IMR-90 (cell line): ENCODE data around the gene PRRC2B. TPM values are rescaled to one million over a fixed set of nuclear protein-coding genes. Genes with fewer than 3 reads are reported as not detected.

Source experiments
- ATAC-seq: fragments of 200-7000 bp; cut with Tn5 transposase; 2 replicates; pipeline ENCODE4 v1.9.1; 2020; ENCODE audit warnings: low read depth, mild to moderate bottlenecking, moderate library complexity
- BruUV-seq: library from RNA; stranded (reverse); fragments of 400-500 nt; replicated peaks from 2 replicates; lab custom pipeline; 2021; lab: Mats Ljungman, UMichigan
- CTCF ChIA-PET: fragments of 300-600 bp; formaldehyde crosslinking; extraction: SDS; loops from one replicate; lab custom pipeline; 2021; ENCODE audit warnings: antibody characterized with exemption; lab: Yijun Ruan, JAX
- POLR2A ChIA-PET: fragments of 300-600 bp; sonication (Branson Sonifier 250); formaldehyde crosslinking; loops from one replicate; lab custom pipeline; 2022; ENCODE audit warnings: antibody characterized with exemption; ENCODE audit not compliant: unreplicated experiment; lab: Charles Lee
- DNase-seq: peaks from one replicate; pipeline ENCODE4 v3.0.0; 2013
- H2AFZ ChIP-seq: replicated peaks from 2 replicates; pipeline ENCODE3; 2013; ENCODE audit warnings: low read length, mild to moderate bottlenecking; ENCODE audit not compliant: poor library complexity
- H2AK5ac ChIP-seq: 2 replicates; pipeline ENCODE4 v1.6.1; 2013; ENCODE audit warnings: low read depth, low read length, inconsistent platforms
- H2AK9ac ChIP-seq: replicated peaks from 2 replicates; pipeline ENCODE3; 2013; ENCODE audit warnings: mild to moderate bottlenecking, low read depth, low read length, moderate library complexity; ENCODE audit not compliant: poor library complexity
- H2BK120ac ChIP-seq: 2 replicates; pipeline ENCODE4 v1.6.1; 2013; ENCODE audit warnings: low read depth, low read length, inconsistent platforms
- H2BK15ac ChIP-seq: 3 replicates; pipeline ENCODE4 v1.6.1; 2013; ENCODE audit warnings: low read depth, low read length, inconsistent platforms
- H2BK20ac ChIP-seq: 2 replicates; pipeline ENCODE4 v1.6.1; 2013; ENCODE audit warnings: low read depth, mild to moderate bottlenecking, inconsistent platforms, low read length, moderate library complexity
- H2BK5ac ChIP-seq: 2 replicates; pipeline ENCODE4 v1.6.1; 2013; ENCODE audit warnings: mild to moderate bottlenecking, low read depth, low read length, inconsistent platforms; ENCODE audit not compliant: poor library complexity, severe bottlenecking
- H3K14ac ChIP-seq: replicated peaks from 2 replicates; pipeline ENCODE4 v1.6.1; 2013; ENCODE audit warnings: low read depth, low read length, inconsistent platforms
- H3K18ac ChIP-seq: 2 replicates; pipeline ENCODE4 v1.6.1; 2013; ENCODE audit warnings: low read depth, low read length, control low read depth
- H3K23ac ChIP-seq: 2 replicates; pipeline ENCODE4 v1.6.1; 2013; ENCODE audit warnings: low read depth, low read length, inconsistent platforms
- H3K27ac ChIP-seq: 2 replicates; pipeline ENCODE4 v1.5.1; 2013; ENCODE audit warnings: mild to moderate bottlenecking, control low read depth, low read length; ENCODE audit not compliant: insufficient read depth
- H3K27me3 ChIP-seq: 2 replicates; pipeline ENCODE4 v1.6.1; 2013; ENCODE audit warnings: low read length; ENCODE audit not compliant: control insufficient read depth, insufficient read depth
- H3K36me3 ChIP-seq: 2 replicates; pipeline ENCODE4 v1.6.1; 2013; ENCODE audit warnings: low read length, mixed read lengths; ENCODE audit not compliant: control insufficient read depth, insufficient read depth
- H3K4ac ChIP-seq: 2 replicates; pipeline ENCODE4 v1.6.1; 2013; ENCODE audit warnings: low read depth, low read length, inconsistent platforms
- H3K4me1 ChIP-seq: 2 replicates; pipeline ENCODE4 v1.6.1; 2013; ENCODE audit warnings: low read length, mixed read lengths; ENCODE audit not compliant: control insufficient read depth, insufficient read depth
- H3K4me2 ChIP-seq: 2 replicates; pipeline ENCODE4 v1.6.1; 2013; ENCODE audit warnings: low read depth, mild to moderate bottlenecking, control low read depth, low read length, moderate library complexity
- H3K4me3 ChIP-seq: 2 replicates; pipeline ENCODE4 v1.5.1; 2013; ENCODE audit warnings: low read depth, mild to moderate bottlenecking, control low read depth, low read length, moderate library complexity; ENCODE audit not compliant: insufficient read depth
- H3K56ac ChIP-seq: 2 replicates; pipeline ENCODE4 v1.6.1; 2013; ENCODE audit warnings: low read length, inconsistent platforms; ENCODE audit not compliant: insufficient read depth; ENCODE audit errors: extremely low read depth
- H3K79me1 ChIP-seq, 2 experiments: 2 replicates each; pipeline ENCODE4 v1.6.1; 2013; ENCODE audit warnings: low read length in 2 of 2, inconsistent platforms in 1 of 2, low read depth in 1 of 2
- H3K9ac ChIP-seq: 2 replicates; pipeline ENCODE4 v1.6.1; 2013; ENCODE audit warnings: low read depth, low read length, control low read depth
- H3K9me1 ChIP-seq: 2 replicates; pipeline ENCODE4 v1.6.1; 2013; ENCODE audit warnings: low read length, inconsistent platforms; ENCODE audit not compliant: insufficient read depth
- H3K9me3 ChIP-seq: 2 replicates; pipeline ENCODE4 v1.6.1; 2013; ENCODE audit warnings: low read length; ENCODE audit not compliant: control insufficient read depth, insufficient read depth
- H4K20me1 ChIP-seq: 2 replicates; pipeline ENCODE4 v1.6.1; 2013; ENCODE audit warnings: low read length, inconsistent platforms; ENCODE audit not compliant: insufficient read depth
- H4K5ac ChIP-seq: 2 replicates; pipeline ENCODE4 v1.6.1; 2013; ENCODE audit warnings: mild to moderate bottlenecking, low read depth, low read length, control low read depth
- H4K8ac ChIP-seq, 2 experiments: 2 replicates each; pipeline ENCODE4 v1.6.1; 2013; ENCODE audit warnings: low read depth in 2 of 2, low read length in 2 of 2, control low read depth in 1 of 2, inconsistent platforms in 1 of 2
- H4K91ac ChIP-seq: 2 replicates; pipeline ENCODE4 v1.6.1; 2013; ENCODE audit warnings: low read depth, low read length, inconsistent platforms; ENCODE audit not compliant: insufficient read depth
- BHLHE40 ChIP-seq: fragments of 150-350 bp; IDR thresholded peaks from 2 replicates; pipeline ENCODE4 v1.6.1; 2016; ENCODE audit warnings: mild to moderate bottlenecking, low read depth, low read length
- CHD1 ChIP-seq: IDR thresholded peaks from 2 replicates; pipeline ENCODE4 v1.6.1; 2012; ENCODE audit warnings: low read depth, low read length, improper control_type of control experiment
- CTCF ChIP-seq: conservative IDR thresholded peaks from 2 replicates; pipeline ENCODE4 v1.5.1; 2012; ENCODE audit warnings: mild to moderate bottlenecking, low read depth, low read length, improper control_type of control experiment
- ELK1 ChIP-seq: fragments of 150-350 bp; IDR thresholded peaks from 2 replicates; pipeline ENCODE4 v1.6.1; 2016; ENCODE audit warnings: low read depth, mild to moderate bottlenecking, low read length, moderate library complexity, borderline replicate concordance
- FOS ChIP-seq: fragments of 150-350 bp; IDR thresholded peaks from 2 replicates; pipeline ENCODE4 v1.6.1; 2016; ENCODE audit warnings: low read depth, low read length
- MAFK ChIP-seq: IDR thresholded peaks from 2 replicates; pipeline ENCODE4 v1.6.1; 2012; ENCODE audit warnings: low read depth, low read length, improper control_type of control experiment
- MAZ ChIP-seq: IDR thresholded peaks from 2 replicates; pipeline ENCODE4 v1.6.1; 2012; ENCODE audit warnings: low read depth, mild to moderate bottlenecking, low read length, improper control_type of control experiment, moderate library complexity, borderline replicate concordance
- MXI1 ChIP-seq: IDR thresholded peaks from 2 replicates; pipeline ENCODE4 v1.6.1; 2012; ENCODE audit warnings: low read depth, mild to moderate bottlenecking, low read length, moderate library complexity, borderline replicate concordance
- RAD21 ChIP-seq: IDR thresholded peaks from 2 replicates; pipeline ENCODE4 v1.6.1; 2012; ENCODE audit warnings: low read length, improper control_type of control experiment
- RCOR1 ChIP-seq: IDR thresholded peaks from 2 replicates; pipeline ENCODE4 v1.6.1; 2012; ENCODE audit warnings: mild to moderate bottlenecking, low read length, improper control_type of control experiment; ENCODE audit not compliant: insufficient replicate concordance
- USF2 ChIP-seq: fragments of 150-350 bp; IDR thresholded peaks from 2 replicates; pipeline ENCODE4 v1.6.1; 2017; ENCODE audit warnings: mild to moderate bottlenecking, antibody characterized with exemption, low read length, low read depth
- WGBS, 2 experiments: methylation state at CpG; one replicate each; pipeline versions ENCODE4 v1.1.5 to v1.1.7; 2013; ENCODE audit warnings: missing lambda C conversion rate in 2 of 2; ENCODE audit not compliant: insufficient read length in 1 of 2; ENCODE audit errors: extremely low coverage in 2 of 2; 5-methylcytosine and 5-hydroxymethylcytosine counted together
- dilution Hi-C: fragments of 300-500 bp; cut with HindIII; formaldehyde crosslinking; loops from one replicate; pipeline ENCODE4 v1.14.3; 2018; ENCODE audit warnings: low sequenced_read_pairs; ENCODE audit not compliant: unreplicated experiment
- in situ Hi-C: fragments of 300-500 bp; cut with MboI; formaldehyde crosslinking; loops from 3 replicates; pipeline ENCODE4 v1.14.3; 2019; ENCODE audit warnings: low sequenced_read_pairs, inconsistent platforms, mixed read lengths
- intact Hi-C: fragments of 100-400 bp; cut with micrococcal nuclease; formaldehyde crosslinking; loops from 2 replicates; pipeline ENCODE4 v1.10.0; 2022
- polyA plus RNA-seq, 3 experiments: library from polyadenylated mRNA; depleted of rRNA; stranded (reverse); fragments of >200 nt; gene quantifications; 2 replicates each; pipeline ENCODE4 v1.2.3, GENCODE V29; 2012; ENCODE audit warnings: low replicate concordance in 1 of 3
- total RNA-seq: library from RNA; depleted of rRNA; stranded (reverse); fragments of >200 nt; gene quantifications from 2 replicates; pipeline ENCODE4 v1.2.3, GENCODE V29; 2012

The PRRC2B gene
- total and polyA plus RNA-seq, 2 of the 4 experiments (the other 2 are of a cell fraction), result 19.4 to 39.1 TPM

- DNase-seq (no peak), ATAC-seq (peak; percentile 26)
- peaks cover 98% of the 10 kb centered on the region for H4K20me1 ChIP-seq
- no peak overlapping the region for H2BK5ac ChIP-seq
- no peaks in the 10 kb centered on the region for H3K36me3 ChIP-seq
- H3K27me3 ChIP-seq, result no peaks in the 10 kb centered on the region
- BruUV-seq, result no TSS peak
- H3K4me3 ChIP-seq, result peak overlapping the region; percentile 3; the same call in 1 of the 2 replicates
- no peaks in the 10 kb centered on the region for H3K9me3 ChIP-seq
- no peak overlapping the region for H2AK9ac ChIP-seq
- WGBS, 2 experiments, result 40 to 100% methylated on average over 2 to 6 of the region's 9 CpGs
- H4K8ac ChIP-seq, result no peak overlapping the region
- H3K9me1 ChIP-seq, result peaks cover 50% of the 10 kb centered on the region
- intact Hi-C loops, result no loop called here
- no peak overlapping the region for H3K4ac ChIP-seq
- no peak overlapping the region for H2BK120ac ChIP-seq
- 0 out of 2 replicates have a peak overlapping the region, but pooled peaks have one; percentile 28 for H3K14ac ChIP-seq
- no peak overlapping the region for H3K18ac ChIP-seq
- H4K91ac ChIP-seq, result no peak overlapping the region
- no peak overlapping the region for H2BK20ac ChIP-seq
- H3K23ac ChIP-seq, result peak overlapping the region; percentile 14
- no peak overlapping the region for H2AFZ ChIP-seq
- H3K4me1 ChIP-seq, result peaks cover 48% of the 10 kb centered on the region
- H3K56ac ChIP-seq, result no peak overlapping the region
- POLR2A ChIA-PET, result interaction anchor here (0.5 kb wide), 1 partner anchor 926 kb away, joined by 3 read pairs; no protein-coding TSS in a partner anchor
- no peak overlapping the region; the same call in 1 of the 2 replicates for H3K9ac ChIP-seq
- in situ Hi-C loops, result no loop called here
- H3K79me1 ChIP-seq, result peaks cover 0 to 74% of the 10 kb centered on the region in 2 experiments; a peak in 2 of 4 replicates
- CTCF ChIA-PET, result no interaction called here
- dilution Hi-C loops, result no loop called here
- peak overlapping the region; percentile 78 for H3K4me2 ChIP-seq
- peak overlapping the region; percentile 56 for H4K5ac ChIP-seq
- H2BK15ac ChIP-seq, result no peak overlapping the region
- no peak for TF ChIP-seq FOS
- no peak for TF ChIP-seq CTCF
- no peak for TF ChIP-seq RAD21
- no peak for TF ChIP-seq MAFK
- no peak for TF ChIP-seq MAZ
- no peak for TF ChIP-seq USF2
- TF ChIP-seq ELK1, result no peak
- TF ChIP-seq CHD1, result no peak
- no peak for TF ChIP-seq BHLHE40
- no peak for TF ChIP-seq RCOR1
- no peak for TF ChIP-seq MXI1
- no peak overlapping the region for H2AK5ac ChIP-seq
- peak overlapping the region; percentile 27; the same call in 1 of the 2 replicates for H3K27ac ChIP-seq
Measured at GRCh38 chr9:131406563-131407436, 12.9 kb downstream of the PRRC2B start.
